NCI-H2196 treated with DMSO at 0.1 percent for 48 hours (cell line): Measurements from ENCODE around the gene NRN1.
"Not testable (repeated sequence)": the region's sequence is repeated elsewhere in the genome, so short reads cannot be mapped to it uniquely, and the experiment has no call there.

Experiments
- DNase-seq: peaks from one replicate; lab custom pipeline; 2025; ENCODE audit not compliant: unreplicated experiment; lab: John Stamatoyannopoulos, UW

NRN1 gene

DNA sequence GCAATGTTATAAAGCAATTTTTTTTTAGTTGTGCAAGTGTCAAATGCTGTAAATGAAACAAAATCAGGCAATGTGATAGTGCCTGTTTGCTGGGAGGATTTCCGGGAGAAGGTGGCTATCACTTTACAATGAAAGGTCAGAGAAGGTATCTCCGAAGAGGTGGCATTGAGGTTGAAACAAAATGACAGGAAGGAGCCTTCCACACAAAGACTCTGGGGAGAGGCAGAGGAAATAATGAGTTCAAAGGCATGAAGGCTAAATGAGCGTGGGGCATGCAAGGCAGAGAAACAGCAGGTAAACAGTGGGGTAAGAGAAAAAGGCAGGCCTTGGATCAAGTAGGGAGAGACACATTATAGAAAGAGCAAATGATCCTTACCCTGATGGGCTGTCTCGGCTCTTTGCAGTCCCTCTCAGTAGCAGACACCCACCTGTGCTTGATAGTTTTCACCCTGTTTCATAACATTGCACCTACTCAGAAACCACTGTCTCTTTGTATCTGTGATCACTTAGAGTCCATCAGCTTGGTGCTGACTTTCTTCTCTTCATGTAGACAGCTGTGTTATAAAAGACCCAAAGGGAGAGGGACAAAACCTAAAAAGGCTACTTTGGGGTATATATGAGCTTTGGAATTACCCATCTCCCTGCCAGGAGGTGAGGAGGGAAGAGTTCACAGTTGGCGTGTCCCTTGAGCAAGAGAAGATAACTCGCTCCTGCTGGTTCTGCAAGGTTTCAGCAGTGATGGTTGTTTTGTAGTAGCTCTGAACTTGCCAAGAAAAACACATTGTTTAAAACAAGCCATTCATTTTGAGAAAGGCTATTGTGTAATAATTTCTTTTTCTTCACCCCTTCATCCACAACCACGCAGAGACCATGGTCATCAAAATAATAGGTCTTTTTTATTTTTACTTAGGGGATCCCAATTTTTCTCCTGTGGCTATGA, 22.3 kb downstream of the NRN1 start:
- no peak for DNase-seq

DNA sequence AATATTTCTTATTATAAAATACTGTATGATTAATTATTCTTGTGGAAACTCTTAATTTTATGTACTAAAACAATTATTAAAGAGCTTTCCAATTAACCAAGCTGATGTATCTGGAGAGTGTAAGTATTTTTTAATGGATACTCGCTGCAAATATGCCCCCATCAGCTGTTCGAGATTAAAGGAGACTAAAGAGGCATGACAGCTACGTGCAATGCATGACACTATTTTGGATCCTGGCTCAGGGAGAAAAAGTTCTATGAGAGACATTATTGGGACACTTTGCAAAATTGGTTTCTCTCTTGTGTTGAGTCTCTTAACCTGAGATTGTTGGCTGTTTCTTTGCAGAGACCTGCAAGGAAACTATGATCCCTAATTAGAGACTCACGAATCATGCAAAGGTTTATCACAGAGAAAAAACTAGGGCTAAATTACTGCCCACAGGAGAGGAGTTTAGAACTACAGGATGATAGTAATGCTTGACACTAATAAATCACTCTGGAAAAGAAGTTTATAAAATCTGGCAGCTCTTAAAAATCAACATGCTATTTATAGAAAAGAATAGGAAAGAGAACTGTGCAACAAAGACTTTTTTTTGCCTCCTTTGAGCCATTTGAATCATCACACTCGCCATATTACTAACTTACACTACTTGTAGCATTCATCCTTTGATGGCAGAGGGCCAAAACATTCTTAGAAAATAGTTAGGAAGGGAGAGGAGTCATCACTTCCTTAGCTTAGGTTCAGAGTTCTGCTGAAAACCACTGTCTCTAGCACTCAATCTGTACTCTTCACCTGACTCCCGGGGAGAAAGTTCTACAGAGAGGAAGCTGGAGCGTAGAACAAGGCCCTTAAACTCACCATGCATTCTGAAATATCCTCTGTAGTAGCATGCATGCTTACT, 25.3 kb downstream of the NRN1 start:
- DNase-seq, result no peak

DNA sequence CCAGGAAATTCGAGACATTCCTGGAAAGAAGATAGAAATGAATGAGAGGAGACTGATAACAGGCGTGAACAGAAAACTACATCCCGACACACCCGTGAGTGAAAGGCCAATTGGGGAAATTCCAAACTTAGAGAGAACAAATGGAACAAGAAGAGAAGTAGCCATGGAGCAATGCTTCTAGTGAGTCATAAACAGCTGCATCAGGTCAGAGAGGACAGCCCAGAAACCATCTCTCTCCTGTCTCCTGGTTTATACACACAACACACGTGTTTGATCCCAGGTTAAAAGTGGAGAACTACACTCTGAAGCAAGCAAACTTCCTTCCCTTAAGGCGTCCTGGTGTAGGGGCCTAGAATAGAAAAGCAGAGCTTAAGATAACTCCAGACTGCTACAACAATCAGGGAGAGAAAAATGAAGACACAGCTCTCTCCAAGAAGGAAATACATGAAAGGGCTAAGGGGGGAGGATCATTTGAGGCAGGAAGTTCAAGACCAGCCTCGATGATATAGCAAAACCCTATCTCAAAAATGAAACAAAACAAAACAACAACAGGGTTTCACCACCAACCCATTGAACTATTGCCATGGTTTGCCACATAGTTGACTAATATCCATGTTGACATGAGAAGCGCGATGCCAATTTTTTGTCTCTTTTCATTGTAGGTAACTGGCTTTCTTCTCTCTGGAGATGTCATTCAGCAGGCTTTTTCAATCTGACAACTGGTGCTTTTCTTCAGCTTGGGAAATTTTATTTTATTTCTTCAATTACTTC, 26.9 kb downstream of the NRN1 start:
- DNase-seq, result no peak

DNA sequence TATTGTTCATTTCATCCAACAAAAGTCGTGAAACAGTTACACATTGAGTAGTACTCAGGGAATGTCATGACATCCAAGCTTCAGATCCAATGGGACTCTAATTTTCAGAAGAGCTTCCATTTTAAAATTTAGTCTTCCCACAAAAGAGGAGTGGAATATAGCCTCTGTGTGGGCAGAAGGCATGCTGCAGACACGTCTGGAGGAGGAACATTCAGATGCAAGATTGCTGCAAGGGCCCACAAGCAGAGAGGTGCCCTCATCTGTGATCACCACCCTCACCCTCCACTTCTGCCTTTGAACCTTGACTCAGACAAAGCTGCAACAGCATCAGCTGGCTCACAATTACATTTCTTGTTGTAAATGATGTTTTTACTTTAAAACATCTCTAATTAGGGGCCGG, 29.9 kb downstream of the NRN1 start:
- no peak for DNase-seq

GRCh38 chr6:5968817-5969734, 37.6 kb downstream of the NRN1 start:
- no peak for DNase-seq

- not testable (repeated sequence) for DNase-seq
Measured at GRCh38 chr6:5968036-5968435, 38.7 kb downstream of the NRN1 start.

GRCh38 chr6:5967594-5967993, 39.1 kb downstream of the NRN1 start:
- no peak for DNase-seq

DNA sequence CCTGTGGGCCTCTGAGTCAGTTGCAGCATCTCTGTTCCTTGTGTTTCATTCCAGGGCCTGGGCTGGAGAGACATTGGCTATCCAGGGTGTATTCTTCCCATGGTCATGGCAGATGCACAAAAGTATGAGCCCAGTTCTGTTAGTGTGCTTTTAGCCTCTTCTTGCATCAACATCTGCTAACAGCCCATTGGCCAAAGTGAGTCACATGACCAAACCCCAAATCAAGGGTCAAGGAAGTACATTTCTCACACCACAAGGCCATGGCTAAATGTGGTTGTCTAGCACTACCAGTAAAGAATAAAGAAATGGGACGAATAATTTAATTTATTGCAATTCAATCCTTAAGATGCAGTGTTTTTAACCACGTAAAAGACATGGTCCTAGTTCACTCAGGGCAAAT, 43.9 kb downstream of the NRN1 start:
- no peak for DNase-seq

- DNase-seq, result no peak
Measured at GRCh38 chr6:5961836-5962235, 44.9 kb downstream of the NRN1 start.

DNA sequence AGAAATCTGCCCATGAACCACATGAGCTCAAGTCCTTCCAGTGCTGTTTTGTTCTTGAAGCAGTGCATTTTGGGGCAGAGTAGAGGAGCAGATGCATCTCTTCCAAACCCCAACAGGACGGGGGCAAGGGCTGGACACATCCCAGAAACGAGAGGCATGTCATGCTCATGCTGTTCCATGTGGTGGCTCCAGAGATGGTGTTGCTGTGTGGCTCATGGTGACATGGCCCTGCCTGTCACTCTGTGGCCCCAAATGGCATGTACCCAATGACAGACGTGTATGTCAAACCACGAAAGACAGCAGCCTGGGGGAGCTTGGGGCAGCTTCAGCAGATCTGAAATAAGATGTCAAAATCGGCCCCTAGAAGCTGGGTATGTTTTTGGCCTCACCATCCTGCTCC, 46.3 kb downstream of the NRN1 start:
- no peak for DNase-seq

DNA sequence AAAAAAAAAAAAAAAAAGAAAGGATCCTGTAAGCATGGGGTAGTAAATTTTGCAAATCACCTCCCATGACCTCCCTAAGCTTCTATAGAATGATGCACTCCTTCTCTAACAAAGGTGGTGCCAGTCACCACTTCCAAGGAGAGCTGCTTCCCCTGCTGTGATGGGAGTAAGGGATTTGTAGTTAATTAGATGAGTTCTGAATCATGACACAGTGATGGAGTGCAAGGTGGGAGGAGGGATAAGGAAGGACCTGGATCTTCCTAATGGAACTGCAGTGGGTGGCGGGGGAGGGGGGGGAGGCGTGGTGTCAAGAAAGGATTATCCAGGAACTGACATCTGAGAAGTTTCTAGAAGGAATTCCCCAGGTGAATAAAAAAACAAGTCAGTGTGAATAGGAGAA, 47.8 kb downstream of the NRN1 start:
- no peak for DNase-seq

- DNase-seq, result no peak
Measured at GRCh38 chr6:5956939-5957338, 49.8 kb downstream of the NRN1 start.

GRCh38 chr6:5950361-5950785, 56.4 kb downstream of the NRN1 start:
- DNase-seq, result no peak
